ENCODE measurements around the gene AVPR2. TPM values are rescaled to one million over a fixed set of nuclear protein-coding genes. Genes with fewer than 3 reads are reported as not detected.

Gene AVPR2
- total RNA-seq, 4 donors from 2014 or later = 0.78 to 2.4 (median 1.5) TPM

DNA sequence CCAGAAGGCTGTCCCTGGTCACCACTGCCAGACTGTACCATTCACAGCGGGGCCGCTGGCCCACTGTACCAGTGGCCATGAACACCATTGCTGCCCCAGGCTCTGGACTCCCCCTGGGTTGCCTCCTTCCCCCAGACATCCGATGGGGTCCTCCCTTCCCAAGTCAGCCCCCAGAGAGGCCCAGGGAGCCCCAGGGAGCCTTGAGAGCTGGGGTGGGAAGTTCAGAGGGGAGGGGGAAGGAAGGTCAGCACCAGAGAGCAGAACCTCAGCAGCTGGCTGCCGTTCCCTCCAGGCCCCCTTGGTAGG, 22.0 kb downstream of the AVPR2 start:
- no peak for DNase-seq (ENCODE audit: low spot score in 2 of 2)
- peak overlapping the region; percentile 90 for H3K27ac ChIP-seq
- no peaks in the 10 kb centered on the region for H3K27me3 ChIP-seq
- H3K9me3 ChIP-seq = no peaks in the 10 kb centered on the region
- peaks cover 46% of the 10 kb centered on the region for H3K4me1 ChIP-seq
- 49% methylated on average over 4 of the region's 4 CpGs for WGBS
- peak overlapping the region; percentile 59 for H3K4me3 ChIP-seq
- TF ChIP-seq POLR2A (IDR thresholded peaks at IDR 0.05) = no peak
- no peak for TF ChIP-seq EP300 (IDR thresholded peaks at IDR 0.05)
- no peak for TF ChIP-seq POLR2AphosphoS5 (IDR thresholded peaks at IDR 0.05)
- TF ChIP-seq, protein P1, sequence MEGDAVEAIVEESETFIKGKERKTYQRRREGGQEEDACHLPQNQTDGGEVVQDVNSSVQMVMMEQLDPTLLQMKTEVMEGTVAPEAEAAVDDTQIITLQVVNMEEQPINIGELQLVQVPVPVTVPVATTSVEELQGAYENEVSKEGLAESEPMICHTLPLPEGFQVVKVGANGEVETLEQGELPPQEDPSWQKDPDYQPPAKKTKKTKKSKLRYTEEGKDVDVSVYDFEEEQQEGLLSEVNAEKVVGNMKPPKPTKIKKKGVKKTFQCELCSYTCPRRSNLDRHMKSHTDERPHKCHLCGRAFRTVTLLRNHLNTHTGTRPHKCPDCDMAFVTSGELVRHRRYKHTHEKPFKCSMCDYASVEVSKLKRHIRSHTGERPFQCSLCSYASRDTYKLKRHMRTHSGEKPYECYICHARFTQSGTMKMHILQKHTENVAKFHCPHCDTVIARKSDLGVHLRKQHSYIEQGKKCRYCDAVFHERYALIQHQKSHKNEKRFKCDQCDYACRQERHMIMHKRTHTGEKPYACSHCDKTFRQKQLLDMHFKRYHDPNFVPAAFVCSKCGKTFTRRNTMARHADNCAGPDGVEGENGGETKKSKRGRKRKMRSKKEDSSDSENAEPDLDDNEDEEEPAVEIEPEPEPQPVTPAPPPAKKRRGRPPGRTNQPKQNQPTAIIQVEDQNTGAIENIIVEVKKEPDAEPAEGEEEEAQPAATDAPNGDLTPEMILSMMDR (IDR thresholded peaks at IDR 0.05) = no peak
- peaks cover 13% of the 10 kb centered on the region for H3K36me3 ChIP-seq

DNA sequence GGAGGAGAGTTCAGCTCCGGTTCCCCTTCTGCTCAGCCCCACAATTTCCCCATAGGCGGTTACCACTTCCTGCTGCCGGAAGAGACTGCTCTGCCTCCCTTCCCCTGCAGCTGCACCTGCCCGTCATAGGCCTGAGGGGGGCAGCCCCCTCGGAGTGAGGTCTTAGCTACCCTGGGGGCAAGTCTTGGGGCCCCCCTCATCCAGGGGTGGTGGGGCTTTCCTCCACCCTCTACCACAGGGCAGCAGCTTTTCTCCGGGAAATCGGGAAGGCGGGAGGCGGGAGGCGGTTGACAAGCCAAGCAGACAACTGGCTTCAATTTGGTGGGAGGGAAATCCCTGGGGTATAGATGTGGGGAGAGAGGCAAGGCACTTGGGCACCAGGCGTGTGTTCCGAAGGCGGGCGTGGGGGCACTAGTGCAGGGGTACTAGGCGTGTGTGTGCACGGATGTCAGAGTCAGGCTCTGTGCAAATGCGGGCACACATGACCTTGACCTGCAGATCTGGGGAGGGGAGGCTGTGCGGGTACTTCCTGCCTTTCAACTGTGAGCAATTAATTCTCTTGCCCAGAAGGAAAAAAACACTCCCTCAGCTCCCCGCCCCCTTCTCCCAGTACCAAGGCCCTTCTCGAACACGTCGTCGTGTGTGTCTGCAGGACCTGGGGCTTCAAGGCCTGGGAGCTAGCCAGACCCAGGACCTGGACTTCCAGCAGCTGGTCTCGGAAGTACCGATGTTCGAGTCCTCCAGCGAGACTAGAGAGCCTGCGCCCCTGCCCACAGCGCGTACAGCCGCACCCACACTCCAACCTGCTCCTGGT, 22.6 kb downstream of the AVPR2 start:
- Histone ChIP-seq H3K9me3 (no peaks in the 10 kb centered on the region), H3K36me3 (peaks cover 18% of the 10 kb centered on the region), H3K27me3 (no peaks in the 10 kb centered on the region), H3K4me3 (peak overlapping the region; percentile 59), H3K27ac (peak overlapping the region; percentile 90), H3K4me1 (peaks cover 41% of the 10 kb centered on the region)
- no peak for TF ChIP-seq POLR2AphosphoS5 (IDR thresholded peaks at IDR 0.05)
- TF ChIP-seq, protein P1 (IDR thresholded peaks at IDR 0.05) = no peak
- TF ChIP-seq POLR2A (IDR thresholded peaks at IDR 0.05) = no peak
- no peak for TF ChIP-seq EP300 (IDR thresholded peaks at IDR 0.05)
- 38% methylated on average over 8 of the region's 31 CpGs for WGBS
- DNase-seq (ENCODE audit: low spot score in 2 of 2) = no peak

DNA sequence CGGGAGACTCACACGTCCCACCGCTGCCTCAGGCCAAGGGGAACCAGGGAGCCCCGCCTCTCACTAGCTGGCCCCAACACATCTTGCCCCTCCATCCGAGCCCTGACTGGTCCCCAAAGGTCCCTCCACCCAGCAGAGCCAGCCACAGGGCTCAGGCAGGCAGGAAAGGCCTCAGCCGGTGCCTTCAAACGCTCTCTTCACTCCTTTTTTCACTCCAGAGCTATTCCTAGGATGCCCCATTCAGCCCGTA, 23.1 kb downstream of the AVPR2 start:
- Histone ChIP-seq H3K27ac (peak overlapping the region; percentile 90), H3K9me3 (no peaks in the 10 kb centered on the region), H3K4me1 (peaks cover 41% of the 10 kb centered on the region), H3K4me3 (peak overlapping the region; percentile 59), H3K36me3 (peaks cover 18% of the 10 kb centered on the region), H3K27me3 (no peaks in the 10 kb centered on the region)
- TF ChIP-seq, protein P1 (IDR thresholded peaks at IDR 0.05) = no peak
- TF ChIP-seq POLR2A (IDR thresholded peaks at IDR 0.05) = no peak
- TF ChIP-seq EP300 (IDR thresholded peaks at IDR 0.05) = no peak
- no peak for TF ChIP-seq POLR2AphosphoS5 (IDR thresholded peaks at IDR 0.05)
- 24% methylated on average over 8 of the region's 8 CpGs for WGBS
- DNase-seq (ENCODE audit: low spot score in 2 of 2) = no peak

DNA sequence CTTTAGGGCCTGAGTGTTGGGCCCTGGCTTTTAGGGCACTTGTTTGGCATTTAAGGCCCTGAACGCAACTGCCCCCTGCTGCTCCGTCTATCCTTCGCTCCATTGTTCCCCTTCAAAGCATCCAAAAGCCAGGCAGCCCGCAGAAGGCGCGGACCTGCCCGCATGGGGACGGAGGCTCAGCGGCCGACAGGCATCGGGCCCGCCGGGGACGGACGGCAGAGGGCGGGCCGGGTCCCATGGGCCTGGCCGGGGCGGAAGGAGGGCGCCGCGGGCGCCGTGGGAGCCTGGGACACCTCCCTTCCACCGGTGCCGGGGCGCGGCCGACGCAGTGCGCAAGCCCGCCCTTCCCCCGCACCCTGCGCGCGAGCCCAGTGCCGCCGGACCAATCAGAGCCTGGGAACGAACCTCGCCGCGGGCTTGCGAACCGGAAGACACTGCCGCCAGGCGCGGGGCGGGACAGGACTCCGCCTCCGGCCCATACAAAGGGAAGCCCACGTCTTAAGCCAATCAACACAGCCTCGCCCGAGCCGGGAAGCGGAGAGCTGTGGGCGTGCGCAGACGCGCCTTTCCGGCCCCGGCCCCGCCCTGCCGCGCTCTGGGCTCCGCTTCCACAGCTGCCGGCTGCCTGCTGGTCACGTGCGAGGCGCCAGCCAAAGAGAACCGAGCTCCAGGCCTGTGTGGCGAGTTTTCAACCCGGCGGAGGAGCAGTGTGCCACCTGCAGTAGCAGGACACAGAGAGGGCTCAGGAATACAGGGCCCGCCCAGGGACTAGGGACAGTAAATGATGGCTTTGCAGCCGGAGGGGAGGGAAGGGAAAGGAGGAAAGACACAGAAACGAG, 23.7 kb downstream of the AVPR2 start:
- DNase-seq (ENCODE audit: low spot score in 2 of 2) = peak; percentile 95 to 96
- peak overlapping the region; percentile 59 for H3K4me3 ChIP-seq
- peaks cover 38% of the 10 kb centered on the region for H3K4me1 ChIP-seq
- no peaks in the 10 kb centered on the region for H3K9me3 ChIP-seq
- no peaks in the 10 kb centered on the region for H3K27me3 ChIP-seq
- H3K36me3 ChIP-seq = peaks cover 18% of the 10 kb centered on the region
- H3K27ac ChIP-seq = peak overlapping the region; percentile 90
- WGBS = 17% methylated on average over 59 of the region's 76 CpGs
- TF ChIP-seq POLR2A (IDR thresholded peaks at IDR 0.05) (peak in 1 of 2 donors; percentile 50), EP300 (IDR thresholded peaks at IDR 0.05) (no peak), POLR2AphosphoS5 (IDR thresholded peaks at IDR 0.05) (peak in 1 of 3 donors; percentile 47)
- TF ChIP-seq, protein P1 (IDR thresholded peaks at IDR 0.05) = no peak

DNA sequence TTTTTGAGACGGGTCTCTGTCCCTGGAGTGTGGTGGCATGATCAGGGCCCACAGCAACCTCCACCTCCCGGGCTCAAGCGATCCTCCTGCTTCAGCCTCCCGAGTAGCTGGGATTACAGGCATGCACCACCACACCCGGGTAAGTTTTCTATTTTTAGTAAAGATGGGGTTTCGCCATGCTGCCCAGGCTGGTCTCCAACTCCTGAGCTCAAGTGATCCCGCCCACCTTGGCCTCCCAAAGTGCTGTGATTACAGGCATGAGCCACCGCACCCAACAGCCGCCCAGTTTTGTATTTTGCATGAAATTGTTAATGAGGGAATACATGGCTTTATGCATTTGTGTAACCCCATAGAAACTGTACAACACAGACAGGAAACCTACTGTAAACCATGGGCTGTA, 24.4 kb downstream of the AVPR2 start:
- Histone ChIP-seq H3K27me3 (no peaks in the 10 kb centered on the region), H3K36me3 (peaks cover 18% of the 10 kb centered on the region), H3K4me1 (peaks cover 43% of the 10 kb centered on the region), H3K4me3 (peak overlapping the region; percentile 59), H3K9me3 (no peaks in the 10 kb centered on the region), H3K27ac (no peak overlapping the region)
- no peak for DNase-seq (ENCODE audit: low spot score in 2 of 2)
- no peak for TF ChIP-seq EP300 (IDR thresholded peaks at IDR 0.05)
- TF ChIP-seq POLR2AphosphoS5 (IDR thresholded peaks at IDR 0.05) = no peak
- TF ChIP-seq POLR2A (IDR thresholded peaks at IDR 0.05) = no peak
- TF ChIP-seq, protein P1 (IDR thresholded peaks at IDR 0.05) = no peak
- WGBS = 73% methylated on average over 9 of the region's 9 CpGs
